ENCODE results near the gene ASB4.

- TF ChIP-seq CTCF (IDR thresholded peaks at IDR 0.05) (no peak), POLR2A (IDR thresholded peaks at IDR 0.05) (no peak)
These were observed 14.7 kb upstream of the ASB4 start for GRCh38 chr7:95471071-95471470.
